Liver (tissue), 3 donors: Measurements from ENCODE around the gene SBK2.

Experiments
- GABPA ChIP-seq, 2 donors: IDR thresholded peaks in 1 of 2; conservative IDR thresholded peaks in 1 of 2; 2 replicates each; pipeline ENCODE4 v1.6.1; 2016; ENCODE audit warnings: antibody characterized with exemption in 2 of 2, mild to moderate bottlenecking in 1 of 2, moderate library complexity in 1 of 2
- REST ChIP-seq: IDR thresholded peaks from 2 replicates; pipeline ENCODE4 v1.6.1; 2016; ENCODE audit warnings: antibody characterized with exemption, mild to moderate bottlenecking
- RXRA ChIP-seq, 2 donors: IDR thresholded peaks; 2 replicates each; pipeline ENCODE4 v1.6.1; 2017 to 2018; ENCODE audit warnings: antibody characterized with exemption in 2 of 2, mild to moderate bottlenecking in 1 of 2
- TAF1 ChIP-seq: conservative IDR thresholded peaks from 2 replicates; pipeline ENCODE4 v1.6.1; 2016; ENCODE audit warnings: antibody characterized with exemption, mild to moderate bottlenecking
- YY1 ChIP-seq: IDR thresholded peaks from 2 replicates; pipeline ENCODE4 v1.6.1; 2016; ENCODE audit warnings: antibody characterized with exemption, mild to moderate bottlenecking
- TF ChIP-seq, protein P1 (sequence below): IDR thresholded peaks from 2 replicates; pipeline ENCODE4 v1.6.1; 2016; ENCODE audit warnings: antibody characterized with exemption
- TF ChIP-seq, protein P2 (sequence below): fragments of 150-350 bp; IDR thresholded peaks from 2 replicates; pipeline ENCODE4 v1.5.1; 2017; ENCODE audit warnings: improper control_type of control experiment, low read depth, low read length; ENCODE audit not compliant: missing input control
- donor health status: healthy.
- donor health status: healthy.

DNA sequence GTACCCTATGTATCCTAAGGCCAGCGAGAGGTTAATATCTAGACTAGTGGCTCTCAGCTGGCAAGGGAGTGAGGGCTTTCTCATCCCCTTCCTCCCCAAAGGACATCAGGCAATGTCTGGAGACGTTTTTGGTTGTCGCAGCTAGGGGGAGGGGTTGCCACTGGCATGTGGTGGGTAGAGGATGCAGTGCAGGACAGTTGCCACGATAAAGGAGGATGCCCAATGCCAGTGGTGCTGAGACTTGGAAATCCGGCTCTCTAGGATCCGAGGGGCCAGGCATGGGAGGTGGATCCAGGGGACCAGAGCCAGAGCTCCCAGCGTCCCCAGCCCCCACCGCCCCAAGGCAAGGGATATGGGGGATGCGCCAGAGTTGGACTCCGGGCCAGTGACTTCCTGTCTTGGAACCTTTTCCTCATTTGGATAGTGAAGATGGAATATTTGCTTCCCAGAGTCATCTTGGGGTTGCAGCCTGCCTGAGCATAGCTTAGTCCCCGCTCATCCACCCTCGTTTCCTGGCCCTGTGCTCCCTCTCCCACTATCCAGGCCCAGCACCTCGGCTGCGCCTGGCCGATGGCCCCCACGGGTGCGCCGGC is 43.8 kb downstream of the SBK2 start:
- TF ChIP-seq, protein P1, sequence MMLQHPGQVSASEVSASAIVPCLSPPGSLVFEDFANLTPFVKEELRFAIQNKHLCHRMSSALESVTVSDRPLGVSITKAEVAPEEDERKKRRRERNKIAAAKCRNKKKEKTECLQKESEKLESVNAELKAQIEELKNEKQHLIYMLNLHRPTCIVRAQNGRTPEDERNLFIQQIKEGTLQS: no peak
- TF ChIP-seq, protein P2, sequence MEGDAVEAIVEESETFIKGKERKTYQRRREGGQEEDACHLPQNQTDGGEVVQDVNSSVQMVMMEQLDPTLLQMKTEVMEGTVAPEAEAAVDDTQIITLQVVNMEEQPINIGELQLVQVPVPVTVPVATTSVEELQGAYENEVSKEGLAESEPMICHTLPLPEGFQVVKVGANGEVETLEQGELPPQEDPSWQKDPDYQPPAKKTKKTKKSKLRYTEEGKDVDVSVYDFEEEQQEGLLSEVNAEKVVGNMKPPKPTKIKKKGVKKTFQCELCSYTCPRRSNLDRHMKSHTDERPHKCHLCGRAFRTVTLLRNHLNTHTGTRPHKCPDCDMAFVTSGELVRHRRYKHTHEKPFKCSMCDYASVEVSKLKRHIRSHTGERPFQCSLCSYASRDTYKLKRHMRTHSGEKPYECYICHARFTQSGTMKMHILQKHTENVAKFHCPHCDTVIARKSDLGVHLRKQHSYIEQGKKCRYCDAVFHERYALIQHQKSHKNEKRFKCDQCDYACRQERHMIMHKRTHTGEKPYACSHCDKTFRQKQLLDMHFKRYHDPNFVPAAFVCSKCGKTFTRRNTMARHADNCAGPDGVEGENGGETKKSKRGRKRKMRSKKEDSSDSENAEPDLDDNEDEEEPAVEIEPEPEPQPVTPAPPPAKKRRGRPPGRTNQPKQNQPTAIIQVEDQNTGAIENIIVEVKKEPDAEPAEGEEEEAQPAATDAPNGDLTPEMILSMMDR: no peak
- TF ChIP-seq REST: no peak
- TF ChIP-seq RXRA (IDR thresholded peaks at IDR 0.05): no peak
- no peak for TF ChIP-seq TAF1
- TF ChIP-seq YY1: no peak
- no peak for TF ChIP-seq GABPA (IDR thresholded peaks at IDR 0.05 in 1 of 2, conservative IDR thresholded peaks at IDR 0.05 in 1 of 2)
